NCI-H2171 (cell line): Measurements from ENCODE around the gene SLC44A4.
"Not testable (repeated sequence)": the region's sequence is repeated elsewhere in the genome, so short reads cannot be mapped to it uniquely, and the experiment has no call there.

ENCODE experiments used
- DNase-seq: peaks from one replicate; lab custom pipeline; 2025; lab: John Stamatoyannopoulos, UW

SLC44A4 gene

DNA sequence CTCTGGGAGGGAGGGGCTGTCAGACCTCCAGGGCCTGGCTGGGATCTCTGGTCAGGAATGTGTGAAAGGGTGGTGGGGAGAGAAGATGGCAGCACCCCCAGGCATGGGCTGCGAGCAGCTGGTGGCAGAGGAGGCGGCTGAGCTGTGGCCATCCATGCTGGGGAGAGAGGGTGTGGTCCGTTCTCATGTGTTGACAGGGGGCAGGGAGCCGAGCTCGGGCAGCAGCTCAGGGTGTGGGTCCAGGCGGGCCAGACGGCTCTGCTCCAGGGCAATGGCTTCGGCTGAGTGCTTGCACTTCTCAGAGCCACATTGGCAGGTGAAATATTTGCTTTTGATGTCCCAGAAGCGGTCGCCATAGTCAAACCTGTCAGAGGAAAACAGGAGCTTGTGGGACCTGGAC, 1.1 kb upstream of the SLC44A4 start:
- DNase-seq, result no peak

DNA sequence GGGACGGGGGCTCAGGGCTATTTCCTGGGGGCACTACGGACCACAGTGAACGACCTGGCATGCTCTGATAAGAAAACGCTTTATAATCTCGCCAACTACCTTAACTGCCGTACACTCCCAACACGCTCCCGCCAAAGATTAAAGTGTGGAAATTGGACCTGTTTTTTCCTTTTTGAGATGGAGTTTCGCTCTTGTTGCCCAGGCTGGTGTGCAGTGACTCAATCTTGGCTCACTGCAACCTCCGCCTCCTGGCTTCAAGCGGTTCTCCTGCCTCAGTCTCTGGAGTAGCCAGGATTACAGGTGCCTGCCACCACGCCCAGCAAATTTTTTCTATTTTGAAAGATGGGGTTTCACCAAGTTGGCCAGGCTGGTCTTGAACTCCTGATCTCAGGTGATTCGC, 346 bp upstream of the SLC44A4 start:
- DNase-seq, result no peak

DNA sequence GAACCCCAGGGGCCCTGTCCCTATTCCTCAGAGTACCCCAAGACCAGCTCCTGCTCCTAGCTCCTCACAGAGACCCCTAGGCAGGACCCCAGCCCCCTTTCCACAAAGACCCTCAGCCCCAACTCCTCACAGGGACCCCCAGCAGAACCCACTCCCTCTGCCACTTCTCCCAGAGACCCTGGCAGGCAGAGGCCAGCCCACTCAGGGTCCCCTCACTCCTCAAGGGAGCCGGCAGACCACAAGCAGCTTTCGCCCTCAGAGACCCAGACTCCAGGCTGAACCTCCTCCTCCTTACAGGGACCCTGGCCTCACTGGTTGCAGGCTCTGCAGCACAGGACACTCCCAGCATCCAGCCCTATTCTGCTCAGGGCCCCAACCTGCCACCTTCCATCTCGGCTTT, 575 bp downstream of the SLC44A4 start:
- DNase-seq, result no peak

DNA sequence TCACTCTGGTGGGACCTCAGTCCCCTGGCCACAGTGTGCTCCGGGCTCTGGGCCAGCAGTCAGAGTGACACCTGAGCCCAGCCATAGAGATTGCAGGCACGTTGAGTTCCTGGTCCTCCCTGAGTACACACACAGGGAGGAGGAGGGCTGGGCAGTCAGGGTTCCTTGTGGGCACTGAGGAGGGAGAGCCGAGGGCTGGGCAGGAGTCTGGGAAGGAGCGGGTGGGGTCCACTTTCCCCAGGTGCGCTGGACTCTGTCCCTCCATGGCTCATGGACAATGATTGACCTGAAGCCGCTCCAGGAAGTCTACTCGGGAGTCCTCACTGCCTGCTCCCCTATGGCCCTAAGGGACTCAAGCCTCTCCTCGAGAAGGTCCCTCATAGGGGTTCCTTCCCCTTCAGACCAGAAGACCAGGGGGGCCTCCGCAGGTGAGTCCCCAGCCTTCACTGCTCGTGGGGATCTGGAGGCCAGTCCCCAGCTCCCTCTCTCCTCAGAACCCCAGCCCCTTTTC, 1.1 kb downstream of the SLC44A4 start:
- DNase-seq, result no peak

DNA sequence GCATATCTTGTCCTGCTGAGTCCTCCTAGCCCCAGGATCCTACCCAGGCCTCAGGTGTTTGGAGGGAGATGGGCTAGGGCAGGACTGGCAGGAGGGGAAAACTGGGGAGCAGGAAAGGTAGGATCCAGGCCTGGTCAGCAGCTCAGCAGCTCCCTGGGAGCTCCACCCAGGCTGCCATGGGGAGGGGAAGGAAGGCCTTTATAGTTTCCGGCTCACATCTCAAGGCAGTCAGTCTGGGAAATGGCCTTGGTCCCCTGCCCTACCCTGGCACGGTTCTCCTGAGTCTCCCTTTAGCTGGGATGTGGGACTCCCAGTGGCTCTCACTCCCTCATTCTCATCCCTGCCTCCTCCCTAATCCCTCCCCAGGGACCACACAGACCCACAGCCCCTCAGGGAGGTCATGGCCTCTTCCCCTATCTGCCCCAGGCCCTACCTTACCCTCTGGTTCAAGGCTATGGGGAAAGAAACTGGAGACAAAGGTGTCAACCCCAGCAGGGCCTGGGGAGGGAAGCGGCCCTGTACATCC, 1.6 kb downstream of the SLC44A4 start:
- no peak for DNase-seq

DNA sequence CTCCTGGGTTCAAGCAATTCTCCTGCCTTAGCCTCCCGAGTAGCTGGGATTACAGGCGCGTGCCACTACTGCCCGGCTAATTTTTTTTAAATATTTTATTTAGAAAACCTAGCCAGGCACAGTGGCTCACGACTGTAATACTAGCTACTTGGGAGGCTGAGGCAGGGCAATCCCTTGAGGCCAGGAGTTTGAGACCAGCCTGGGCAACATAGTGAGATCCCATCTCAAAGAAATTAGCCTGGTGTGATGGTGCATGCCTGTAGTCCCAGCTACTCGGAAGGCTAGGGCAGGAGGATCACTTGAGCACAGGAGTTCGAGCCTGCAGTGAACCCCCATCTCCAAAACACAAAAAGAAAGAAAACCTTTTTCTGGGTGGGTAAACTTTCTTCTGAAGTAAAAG, 2.4 kb downstream of the SLC44A4 start:
- DNase-seq, result no peak

DNA sequence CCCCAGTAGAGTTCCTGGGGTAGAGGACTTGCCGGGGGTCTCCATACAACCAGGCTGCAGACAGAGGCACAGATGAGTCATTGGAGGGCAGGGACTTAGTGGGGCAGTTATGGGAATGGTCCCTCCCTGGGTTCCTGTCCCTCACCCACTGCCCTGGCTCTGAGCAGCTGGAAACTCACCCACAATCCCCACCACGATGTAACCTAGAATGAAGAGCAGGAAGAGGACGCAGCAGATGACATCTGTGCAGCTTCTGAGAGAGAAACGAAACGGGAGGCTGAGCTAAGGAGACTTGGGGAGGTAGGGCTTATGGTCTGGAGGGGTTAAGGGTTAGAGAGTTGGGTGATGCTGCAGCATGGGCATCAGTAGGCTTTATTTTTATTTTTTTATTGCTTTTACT, 2.9 kb downstream of the SLC44A4 start:
- DNase-seq, result no peak

DNA sequence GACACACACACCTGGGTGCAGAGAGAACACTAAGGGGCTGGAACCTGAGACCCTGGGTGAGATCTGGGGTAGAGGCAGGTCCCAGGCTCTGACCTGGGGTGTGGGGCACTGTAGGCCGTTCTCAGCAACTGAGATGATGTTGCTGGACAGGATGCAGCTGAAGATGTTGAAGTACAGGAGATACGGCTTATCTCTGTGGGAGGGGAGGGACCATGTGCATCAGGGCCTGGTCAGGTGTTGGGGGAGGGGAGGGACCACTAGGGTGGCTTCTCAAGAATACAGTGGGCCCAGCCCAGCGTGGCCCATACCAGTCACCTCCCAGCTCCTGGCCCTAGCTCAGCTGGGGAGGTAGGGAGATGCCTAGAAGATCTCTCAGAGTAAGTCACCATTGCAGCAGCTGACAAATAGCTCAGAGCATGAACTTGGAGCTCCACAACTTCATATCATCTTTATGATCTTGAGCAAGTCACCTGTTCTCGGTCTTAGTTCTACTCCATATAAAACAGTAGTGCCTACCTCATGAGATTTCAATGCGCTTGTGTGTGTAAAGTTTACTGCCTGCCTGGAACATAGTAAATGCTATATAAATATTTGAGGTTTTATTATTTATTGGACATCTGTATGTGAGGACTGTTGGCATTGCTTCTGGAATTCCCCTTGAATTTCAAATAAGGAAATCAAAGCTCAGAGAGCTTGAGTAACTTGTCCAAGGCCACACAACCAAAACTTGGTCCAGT, 3.8 kb downstream of the SLC44A4 start:
- DNase-seq, result no peak

DNA sequence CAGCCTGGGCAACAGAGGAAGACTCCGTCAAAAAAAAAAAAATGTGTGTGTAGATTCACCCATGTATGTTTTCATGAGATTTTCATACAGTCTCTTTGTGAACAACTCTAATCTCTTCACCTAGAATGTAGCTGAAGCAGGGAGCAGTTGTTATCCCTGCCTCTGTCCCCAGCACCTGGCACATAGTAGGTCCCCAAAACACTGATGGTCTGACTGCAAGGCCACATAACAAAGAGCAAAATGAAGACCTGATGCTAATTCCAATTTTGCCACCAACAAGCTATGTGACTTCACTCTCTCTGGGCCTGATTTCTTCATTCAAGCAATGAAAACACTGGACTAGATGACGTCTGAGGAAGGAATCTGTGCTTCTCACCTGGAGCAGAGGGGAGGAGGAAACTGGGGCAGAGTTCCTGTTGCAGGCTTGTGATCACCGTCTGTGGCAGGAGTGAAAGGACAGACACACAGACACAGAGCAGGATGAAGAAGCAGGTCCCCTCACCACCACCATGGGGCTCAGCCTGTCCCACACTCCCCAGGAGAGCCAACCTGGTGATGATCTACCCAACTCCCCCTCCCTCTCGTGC, 4.6 kb downstream of the SLC44A4 start:
- no peak for DNase-seq

DNA sequence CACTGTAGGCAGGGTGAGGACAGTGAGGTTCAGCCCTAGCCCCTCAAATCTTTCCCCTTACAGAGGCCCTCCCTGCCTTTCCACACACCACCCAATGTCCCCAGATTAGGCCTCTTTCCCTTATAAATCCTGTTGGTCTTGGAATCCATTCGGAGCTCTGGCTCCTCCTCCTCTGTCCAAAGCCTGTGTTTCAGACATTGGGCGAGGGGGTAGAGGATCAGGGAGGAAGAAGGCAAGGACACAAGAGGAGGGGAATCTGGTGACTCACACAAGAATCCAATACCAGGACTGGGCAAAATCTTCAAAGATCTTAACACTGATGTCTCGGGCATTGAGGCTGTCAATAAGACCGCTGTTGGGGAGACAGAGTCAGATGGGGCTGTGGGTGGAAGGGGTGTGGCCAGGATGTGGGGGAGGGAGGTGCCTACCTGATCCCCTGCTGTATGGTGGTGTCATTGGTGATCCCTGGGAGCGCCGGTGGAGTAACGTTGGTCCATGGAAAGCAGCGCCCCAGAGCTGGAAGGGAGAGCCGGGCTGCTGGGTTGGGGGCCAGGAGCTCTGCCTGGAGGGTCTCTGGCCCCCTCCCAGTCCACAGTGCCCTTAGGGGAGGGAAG, 7.6 kb downstream of the SLC44A4 start:
- no peak for DNase-seq

DNA sequence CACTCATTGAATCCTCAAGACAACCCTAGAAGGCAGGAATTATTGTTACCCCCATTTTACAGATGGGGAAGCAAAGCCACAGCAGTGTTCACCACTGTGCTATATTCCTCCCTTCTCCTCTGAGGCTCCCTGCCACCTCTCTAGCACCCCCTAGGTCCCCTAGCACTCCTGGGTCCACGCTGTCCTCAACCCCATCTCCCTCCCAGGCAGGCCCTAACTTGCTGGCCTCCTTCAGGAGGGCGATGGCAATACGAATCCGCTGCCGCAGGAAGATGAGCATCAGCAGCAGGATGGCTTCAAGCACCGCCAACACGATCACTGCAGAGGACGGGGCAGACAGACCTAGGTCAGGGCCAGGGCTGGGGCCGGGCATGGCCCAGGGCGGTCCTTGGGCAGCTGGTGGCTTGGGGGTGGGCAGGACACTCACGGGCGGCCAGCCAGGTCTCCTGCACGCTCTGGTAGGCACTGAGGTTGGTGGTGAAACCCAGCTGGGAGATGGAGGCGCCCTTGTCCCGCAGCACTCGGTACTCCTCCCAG, 8.3 kb downstream of the SLC44A4 start:
- no peak for DNase-seq

DNA sequence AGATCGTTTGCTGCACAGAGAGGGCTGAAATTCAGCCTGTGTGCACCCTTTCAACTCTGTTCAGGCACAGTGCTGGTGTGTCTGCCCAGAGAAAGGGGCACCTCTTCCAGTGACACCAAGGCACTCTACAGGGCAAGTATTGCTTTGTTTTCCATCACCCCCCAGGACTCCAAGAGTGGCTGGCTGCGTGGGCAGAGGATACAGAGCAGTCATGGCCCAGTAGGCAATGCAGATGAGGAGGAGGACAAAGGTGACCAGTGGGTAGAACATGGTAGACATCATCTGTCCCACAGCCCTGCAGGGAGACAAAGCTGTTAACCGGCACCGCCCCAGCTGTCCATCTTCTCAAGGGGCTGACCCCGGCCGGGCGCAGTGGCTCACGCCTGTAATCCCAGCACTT, 9.5 kb downstream of the SLC44A4 start:
- DNase-seq, result no peak

DNA sequence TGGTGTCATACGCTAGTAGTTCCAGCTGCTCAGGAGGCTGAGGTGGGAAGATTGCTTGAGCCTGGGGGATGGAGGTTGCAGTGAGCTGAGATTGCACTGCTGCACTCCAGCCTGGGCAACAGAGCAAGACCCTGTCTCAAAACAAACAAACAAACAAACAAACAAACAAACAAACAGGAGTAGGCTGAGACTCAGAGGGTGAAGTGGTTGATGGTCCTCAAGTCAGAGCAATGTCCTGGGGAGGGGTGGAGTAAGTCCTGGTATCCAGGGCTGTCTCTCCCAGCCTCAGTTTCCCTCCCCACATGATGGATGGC, 10.2 kb downstream of the SLC44A4 start:
- not testable (repeated sequence) for DNase-seq

DNA sequence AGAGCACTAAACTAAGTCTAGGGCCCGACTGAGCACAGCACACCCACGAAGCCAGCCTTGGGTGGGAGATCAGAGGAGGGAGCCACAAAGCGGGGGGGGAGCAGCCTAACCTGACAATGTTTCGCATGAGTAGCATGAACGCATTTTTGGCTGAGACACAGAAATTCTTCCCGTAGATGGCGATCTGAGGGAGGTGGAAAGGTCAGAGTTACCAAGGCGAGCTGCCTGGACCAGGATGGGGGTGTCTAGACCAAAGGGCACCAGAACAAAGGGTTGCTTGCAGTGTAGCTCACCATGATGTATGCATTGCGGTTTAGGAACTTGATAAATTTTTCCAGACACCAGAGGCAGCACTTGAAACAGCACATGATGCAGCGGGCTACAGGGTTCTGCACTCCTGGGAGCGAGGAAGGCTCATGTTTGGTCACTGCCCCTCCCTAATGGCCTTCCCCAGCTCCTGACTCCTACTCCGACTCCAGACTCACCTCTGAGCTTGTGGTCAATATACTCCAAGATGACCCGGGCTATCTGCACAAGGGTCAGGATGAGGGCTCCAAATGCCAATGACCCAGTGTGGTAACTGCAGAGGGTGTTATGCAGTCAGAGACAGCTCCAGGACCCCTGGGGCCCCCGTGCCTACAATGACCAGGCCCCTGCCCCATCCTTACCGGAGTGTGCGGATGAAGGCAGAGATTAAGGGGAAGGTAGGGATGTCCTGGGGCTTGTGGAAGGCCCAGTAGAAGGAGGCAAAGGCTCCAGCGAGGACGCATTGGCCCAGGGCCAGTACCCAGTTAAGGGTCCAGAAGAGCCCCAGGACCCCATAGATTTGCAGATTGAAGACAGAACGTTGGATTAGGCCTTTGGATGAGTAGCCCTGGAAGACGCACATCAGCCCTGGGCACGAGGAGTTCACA, 13.3 kb downstream of the SLC44A4 start:
- DNase-seq, result no peak

DNA sequence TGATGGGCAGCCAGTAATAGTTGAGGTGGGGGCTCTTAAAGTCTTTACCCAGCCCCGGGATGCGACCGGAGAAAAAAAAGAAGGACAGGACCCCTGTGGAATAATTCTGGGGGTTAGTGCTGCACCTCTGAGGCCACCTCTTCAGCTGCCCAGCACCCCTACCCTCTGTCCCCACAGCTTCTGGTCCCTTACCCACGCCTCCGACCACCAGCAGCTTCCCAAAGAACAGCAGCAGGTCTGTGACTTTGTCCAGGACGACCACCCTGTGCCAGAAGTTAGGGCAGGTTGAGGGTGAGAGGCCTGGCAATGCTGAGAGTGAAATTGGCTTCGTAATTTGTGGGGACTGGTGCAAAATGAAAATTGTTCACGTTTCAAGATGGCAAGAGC, 14.0 kb downstream of the SLC44A4 start:
- no peak for DNase-seq

DNA sequence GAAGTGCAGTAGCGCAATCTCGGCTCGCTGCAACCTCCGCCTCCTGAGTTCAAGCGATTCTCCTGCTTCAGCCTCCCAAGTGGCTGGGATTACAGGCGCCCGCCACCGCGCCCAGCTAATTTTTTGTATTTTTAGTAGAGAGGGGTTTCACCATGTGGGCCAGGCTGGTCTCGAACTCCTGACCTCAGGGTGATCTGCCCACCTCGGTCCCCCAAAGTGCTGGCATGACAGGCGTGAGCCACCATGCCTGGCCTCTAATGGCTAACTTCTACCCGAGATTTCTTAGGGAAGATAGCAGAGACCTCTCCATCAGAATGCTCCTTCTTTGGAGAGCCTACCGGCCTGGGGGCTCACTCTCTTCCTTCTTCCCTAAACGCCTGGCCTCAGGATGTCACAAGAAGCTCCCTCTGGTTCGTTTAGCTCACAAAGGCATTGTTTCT, 14.7 kb downstream of the SLC44A4 start:
- DNase-seq, result not testable (repeated sequence)

DNA sequence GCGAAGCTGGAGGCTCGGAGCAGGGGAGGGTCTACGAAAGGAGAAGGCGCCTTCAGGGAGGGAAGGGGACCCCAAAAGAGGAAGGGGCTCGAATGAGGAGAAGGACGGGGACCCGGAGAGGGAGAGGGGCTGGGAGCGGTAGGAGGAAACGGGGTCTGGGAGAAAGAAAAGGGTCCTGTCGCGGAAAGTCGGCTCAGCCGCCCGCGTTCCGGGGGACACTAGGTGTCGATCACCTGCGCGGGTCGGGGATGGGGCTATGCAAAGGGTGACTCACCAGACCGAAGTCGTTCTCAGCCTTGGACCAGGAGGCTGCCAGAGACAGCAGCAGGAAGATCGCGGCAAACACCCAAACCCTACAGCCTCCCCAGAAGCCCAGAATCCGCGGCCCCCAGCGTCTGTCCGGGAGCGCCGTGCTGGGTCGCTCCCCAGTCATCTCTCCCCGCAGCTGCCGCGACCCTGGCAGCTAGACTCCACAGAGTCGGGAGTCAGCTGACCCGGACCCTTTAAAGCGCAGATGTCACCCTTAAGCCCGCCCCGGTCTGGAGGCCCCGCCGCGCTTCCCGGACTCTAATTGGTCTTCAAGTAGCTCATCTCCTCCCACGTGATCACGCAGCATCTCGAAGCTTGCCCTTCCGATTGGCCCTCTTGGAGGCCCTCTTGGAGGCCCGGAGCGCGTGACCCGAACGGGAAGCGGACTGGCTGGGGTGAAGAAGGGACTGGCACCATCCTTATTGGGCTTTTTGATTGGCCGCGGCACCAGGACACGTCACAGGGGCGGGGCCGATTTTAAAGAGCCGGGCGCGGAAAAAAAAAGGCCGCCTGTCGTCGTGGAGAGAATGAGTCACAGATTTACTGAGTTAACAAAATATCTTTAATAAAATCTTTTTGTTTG, 16.2 kb downstream of the SLC44A4 start, which contains the start of gene NEU1:
NEU1 (minus strand) TSS at position 478 of the 892 bp plus-strand sequence; CDS start at position 433, 45 bp downstream.
- DNase-seq, result peak; percentile 100

DNA sequence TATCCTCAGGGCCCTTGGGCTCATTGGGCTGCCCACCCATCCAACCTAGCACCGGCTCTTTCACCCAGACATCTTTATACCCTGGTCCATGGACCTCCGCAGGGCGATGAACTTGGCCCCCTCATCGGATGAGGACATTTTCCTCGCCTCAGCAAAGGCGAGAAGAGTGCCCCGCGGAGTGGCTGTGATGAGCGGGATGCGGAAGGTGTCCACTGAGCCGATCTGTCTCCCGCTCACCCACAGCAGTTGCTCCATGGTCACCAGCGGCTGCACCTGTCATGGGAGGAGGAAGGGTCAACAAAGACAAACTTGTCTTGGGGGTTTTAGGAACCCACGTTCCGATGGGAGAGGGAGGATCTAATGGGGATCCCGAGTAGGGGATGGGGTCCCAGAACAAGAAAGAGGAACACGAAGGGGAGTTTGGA, 16.9 kb downstream of the SLC44A4 start:
- no peak for DNase-seq

DNA sequence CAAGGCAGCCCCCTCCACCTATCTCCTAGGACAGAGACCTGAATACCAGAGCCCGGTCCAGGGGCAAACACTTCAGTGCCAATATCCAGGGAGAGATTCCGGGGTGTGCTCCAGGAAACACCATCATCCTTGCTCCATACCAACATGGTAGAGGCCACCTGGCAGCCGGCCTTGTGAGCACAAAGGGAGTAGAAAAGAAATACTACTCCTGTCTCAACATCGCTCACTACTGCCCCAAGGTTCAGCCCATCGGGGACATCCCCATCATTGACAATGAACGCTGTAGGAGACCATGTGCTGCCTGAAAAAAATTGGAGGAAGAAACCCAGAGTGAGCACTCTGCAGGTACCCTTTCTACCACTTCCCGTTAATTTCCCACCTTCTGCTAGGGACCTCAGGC, 17.6 kb downstream of the SLC44A4 start:
- DNase-seq, result no peak

DNA sequence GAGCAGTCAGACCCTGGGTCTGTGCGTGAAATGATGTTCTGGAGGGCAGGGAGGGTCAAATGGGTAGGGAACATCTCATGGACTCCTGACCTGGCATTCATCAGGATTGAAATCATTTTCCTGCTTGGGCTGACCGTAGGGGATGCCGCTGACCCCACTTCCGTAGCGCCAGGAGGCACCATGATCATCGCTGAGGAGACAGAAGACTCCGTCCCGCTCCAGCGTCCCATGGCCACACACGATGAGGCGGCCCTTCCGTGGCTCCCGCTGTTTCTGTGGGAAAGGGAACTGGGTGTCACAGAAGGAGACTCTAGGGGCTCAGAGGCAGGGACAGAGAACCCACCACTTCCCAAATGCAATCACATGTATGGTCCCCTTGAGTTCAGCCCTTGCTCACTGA, 18.4 kb downstream of the SLC44A4 start:
- no peak for DNase-seq

DNA sequence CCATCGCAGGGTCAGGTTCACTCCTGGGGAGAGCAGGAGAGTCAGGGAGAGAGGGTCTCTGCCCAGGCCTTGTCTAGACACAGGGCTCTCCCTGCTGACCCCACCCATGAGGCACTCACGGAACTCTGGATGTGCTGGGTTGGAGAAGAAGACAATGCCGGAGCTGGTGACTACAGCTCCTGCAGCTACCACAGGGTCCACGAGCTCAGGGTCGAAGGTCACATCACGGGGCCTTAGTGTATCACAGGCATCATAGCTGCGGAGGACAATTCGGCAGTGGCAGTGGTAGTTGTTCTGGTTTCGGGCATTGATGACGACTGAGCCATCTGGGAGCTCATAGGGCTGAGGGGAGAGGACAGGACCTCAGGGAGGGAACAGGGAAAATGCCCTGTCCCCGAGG, 18.9 kb downstream of the SLC44A4 start:
- DNase-seq, result no peak
